ENCODE results near the gene IGF2BP1. TPM values are rescaled to one million over a fixed set of nuclear protein-coding genes. Genes with fewer than 3 reads are reported as not detected.

Gene IGF2BP1
- total and polyA plus RNA-seq, 2 of the 8 experiments (the other 6 are each of a cell fraction or from before 2014, with no cell fraction given) = 41.6 to 513 TPM

GRCh38 chr17:49063652-49064051, 66.5 kb downstream of the IGF2BP1 start:
- no peaks in the 10 kb centered on the region for H3K23me2 ChIP-seq (ENCODE audit: low read depth, low read length)
- WGBS, 2 experiments (ENCODE audit: extremely low coverage in 1 of 2, insufficient coverage in 1 of 2, insufficient read length in 1 of 2, insufficient replicate concordance in 2 of 2, low coverage in 1 of 2, low lambda C conversion rate in 2 of 2, missing lambda C conversion rate in 1 of 2) = 80% methylated on average over 2 of the region's 2 CpGs; no CpG with 5 or more reads in 1 of the 2 experiments
- no peak for TF ChIP-seq BCL11A (IDR thresholded peaks at IDR 0.05; ENCODE audit: low read depth in 2 of 2, low read length in 2 of 2)
- H2BK15ac ChIP-seq (ENCODE audit: low read length) = no peak overlapping the region
- H4K20me1 ChIP-seq (replicated peaks in 1 of 2; ENCODE audit: control insufficient read depth in 1 of 2, insufficient read depth in 2 of 2, low read length in 2 of 2) = no peaks in the 10 kb centered on the region
- no peak overlapping the region for H3K18ac ChIP-seq (ENCODE audit: extremely low read depth, low read length)
- H3K9ac ChIP-seq (replicated peaks in 1 of 4; ENCODE audit: extremely low read depth in 1 of 4, low read depth in 3 of 4, low read length in 3 of 4) = no peak overlapping the region
- H3K79me2 ChIP-seq (ENCODE audit: control insufficient read depth in 1 of 2, insufficient read depth in 2 of 2, low read length in 2 of 2) = no peaks in the 10 kb centered on the region
- no peak overlapping the region for H3K14ac ChIP-seq (ENCODE audit: insufficient read length)
- no peaks in the 10 kb centered on the region for H3K27me3 ChIP-seq (replicated peaks in 1 of 4; ENCODE audit: control insufficient read depth in 3 of 4, extremely low read depth in 1 of 4, insufficient read depth in 3 of 4, low read length in 3 of 4)
- no peak overlapping the region for H2BK5ac ChIP-seq (ENCODE audit: low read depth, low read length)
- H4K8ac ChIP-seq (ENCODE audit: extremely low read depth, insufficient read depth, low read length) = no peak overlapping the region
- ChIA-PET CTCF (ENCODE audit: partially characterized antibody) (interaction anchor here (0.6 to 1.3 kb wide), 2 partner anchors 14 to 687 kb away, joined by 4 read pairs; no protein-coding TSS in a partner anchor), POLR2A (ENCODE audit: partially characterized antibody) (no interaction called here)
- no peak overlapping the region for H2BK120ac ChIP-seq (replicated peaks; ENCODE audit: low read depth, low read length)
- no peaks in the 10 kb centered on the region for H3K36me3 ChIP-seq (ENCODE audit: control insufficient read depth in 2 of 4, insufficient read depth in 4 of 4, low read length in 3 of 4)
- no peak overlapping the region for H3K4ac ChIP-seq (replicated peaks; ENCODE audit: insufficient read length, low read depth, low read length)
- H3K4me1 ChIP-seq (replicated peaks in 1 of 4; ENCODE audit: control insufficient read depth in 3 of 4, insufficient read depth in 4 of 4, low read length in 3 of 4) = peaks cover 0 to 7% (median 0%) of the 10 kb centered on the region in 4 experiments; a peak in 2 of 7 replicates
- no peaks in the 10 kb centered on the region for H3K79me1 ChIP-seq (ENCODE audit: low read depth, low read length)
- no peak overlapping the region for H2AFZ ChIP-seq (ENCODE audit: low read length)
- no peak for FAIRE-seq
- H2BK12ac ChIP-seq (ENCODE audit: low read depth, low read length) = no peak overlapping the region
- DNase-seq (ENCODE audit: low read depth in 1 of 2, low spot score in 2 of 2) = no peak
- H3K27ac ChIP-seq (ENCODE audit: low read depth, low read length) = no peak overlapping the region
- H3K4me2 ChIP-seq (ENCODE audit: insufficient read depth in 1 of 2, low read depth in 2 of 2, low read length in 2 of 2) = no peak overlapping the region
- no peaks in the 10 kb centered on the region for H3K9me3 ChIP-seq (ENCODE audit: insufficient read depth in 2 of 2, low read depth in 1 of 2, low read length in 1 of 2)
- no peak overlapping the region for H2BK20ac ChIP-seq (ENCODE audit: low read length)
- H4K5ac ChIP-seq (ENCODE audit: insufficient read length, low read depth, low read length) = no peak overlapping the region
- no peak overlapping the region for H4K91ac ChIP-seq (replicated peaks; ENCODE audit: insufficient read length, low read length)
- H2AK5ac ChIP-seq (ENCODE audit: low read depth, low read length) = no peak overlapping the region
- H3K4me3 ChIP-seq (ENCODE audit: extremely low read depth in 1 of 4, insufficient read depth in 2 of 4, low read depth in 3 of 4, low read length in 4 of 4) = no peak overlapping the region
- H3K23ac ChIP-seq (ENCODE audit: insufficient read length) = no peak overlapping the region
- no peak overlapping the region for H3K56ac ChIP-seq (replicated peaks; ENCODE audit: insufficient read length, low read depth, low read length)
